ENCODE data around the gene ATAD3B.
A peak's percentile ranks its signal among the peaks of the same experiment; 100 is the strongest.
"Not testable (repeated sequence)": the region's sequence is repeated elsewhere in the genome, so short reads cannot be mapped to it uniquely, and the experiment has no call there.

Gene ATAD3B

GRCh38 chr1:1483714-1484113 lies 12.1 kb downstream of the ATAD3B start:
- DNase-seq, result no peak

DNA sequence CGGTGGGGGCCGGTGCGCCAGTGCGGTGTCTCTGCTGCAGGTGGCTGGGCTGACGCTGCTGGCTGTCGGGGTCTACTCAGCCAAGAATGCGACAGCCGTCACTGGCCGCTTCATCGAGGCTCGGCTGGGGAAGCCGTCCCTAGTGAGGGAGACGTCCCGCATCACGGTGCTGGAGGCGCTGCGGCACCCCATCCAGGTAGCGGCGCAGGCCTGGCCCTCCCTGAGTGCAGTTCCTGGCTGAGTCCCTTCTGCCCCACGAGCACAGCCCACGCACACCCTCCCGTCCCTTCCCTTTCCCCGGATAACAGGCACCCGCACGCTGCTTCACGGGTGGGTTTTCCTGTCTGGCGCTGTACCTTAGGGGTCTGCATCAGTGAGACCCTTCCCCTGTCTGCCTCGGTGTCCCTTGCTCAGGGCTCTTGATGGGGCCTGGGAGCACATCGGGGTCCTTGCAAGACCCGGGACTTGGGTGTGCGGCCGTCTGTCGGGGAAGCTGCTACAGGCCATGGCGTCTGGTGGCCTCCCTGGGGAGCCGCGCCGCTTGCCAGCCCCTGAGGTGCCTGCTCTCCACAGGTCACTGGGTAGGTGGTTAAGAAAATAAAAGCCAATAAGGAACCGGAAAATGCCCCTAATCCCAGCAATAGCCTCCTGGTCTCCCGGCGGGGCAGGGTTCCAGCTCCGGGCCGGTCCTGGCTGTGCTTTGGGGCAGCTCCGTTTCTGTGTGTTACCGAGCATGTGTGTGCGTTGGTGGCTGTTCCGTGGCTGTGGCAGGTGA lies 13.6 kb downstream of the ATAD3B start:
- DNase-seq, result not testable (repeated sequence)

GRCh38 chr1:1485755-1486317 lies 14.3 kb downstream of the ATAD3B start:
- DNase-seq, result not testable (repeated sequence)

DNA sequence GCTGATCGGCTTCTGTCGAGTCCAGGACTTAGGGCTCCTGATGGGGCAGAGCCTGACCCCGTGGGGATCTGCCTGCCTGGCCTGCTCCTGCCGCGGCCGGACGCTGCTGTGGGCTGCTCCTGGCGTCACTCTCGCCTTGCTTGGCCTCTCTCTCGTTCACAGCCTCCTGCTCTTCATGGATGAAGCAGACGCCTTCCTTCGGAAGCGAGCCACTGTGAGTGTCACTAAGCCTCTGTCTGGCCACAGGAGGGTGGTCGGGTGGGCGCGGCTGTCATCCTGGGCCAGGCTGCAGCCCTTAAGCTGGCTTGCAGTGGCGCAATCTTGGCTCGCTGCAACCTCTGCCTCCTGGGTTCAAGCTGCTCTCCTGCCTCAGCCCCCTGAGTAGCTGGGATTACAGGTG lies 16.1 kb downstream of the ATAD3B start:
- DNase-seq, result no peak

DNA sequence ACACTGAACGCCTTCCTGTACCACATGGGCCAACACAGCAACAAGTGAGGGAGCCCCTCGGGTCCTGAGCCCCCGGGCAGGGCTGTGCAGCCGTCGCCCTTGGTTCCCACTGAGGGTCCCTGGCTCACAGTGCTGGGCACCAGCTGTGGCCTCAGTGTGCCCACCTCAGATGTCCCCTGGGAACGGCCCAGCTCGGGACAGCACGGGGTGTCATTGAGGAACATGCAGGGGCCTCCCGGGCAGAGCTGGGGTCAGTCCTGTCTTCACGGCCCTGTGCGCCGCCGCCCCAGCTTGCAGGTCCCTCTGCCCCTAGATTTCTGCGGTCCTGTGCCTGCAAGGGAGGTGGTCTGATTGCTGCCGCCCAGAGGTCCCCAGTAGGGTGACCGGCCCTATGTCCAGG lies 17.7 kb downstream of the ATAD3B start:
- no peak for DNase-seq

GRCh38 chr1:1489861-1490260 lies 18.3 kb downstream of the ATAD3B start:
- no peak for DNase-seq

- no peak for DNase-seq
These were observed 19.2 kb downstream of the ATAD3B start for GRCh38 chr1:1490633-1491230.

DNA sequence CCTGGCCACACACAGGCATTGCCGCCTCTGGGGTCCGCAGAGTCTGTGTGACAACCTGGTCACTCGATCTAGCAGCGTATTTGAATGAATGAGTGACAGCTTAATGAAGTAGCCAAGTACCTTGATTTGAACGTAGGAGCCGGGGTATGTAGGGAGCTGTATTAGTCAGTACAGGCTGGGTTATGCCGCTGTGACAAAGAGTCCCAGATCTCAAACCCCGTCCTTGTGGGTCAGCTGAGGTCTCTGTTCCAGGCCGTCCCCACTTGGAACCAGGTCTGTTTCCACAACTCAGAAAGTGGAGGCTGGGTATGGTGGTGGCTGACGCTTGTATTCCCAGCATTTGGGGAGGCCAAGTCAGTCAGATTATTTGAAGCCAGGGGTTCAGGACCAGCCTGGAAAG lies 20.0 kb downstream of the ATAD3B start:
- no peak for DNase-seq

- not testable (repeated sequence) for DNase-seq
These were observed 22.7 kb downstream of the ATAD3B start for GRCh38 chr1:1494311-1494710.

DNA sequence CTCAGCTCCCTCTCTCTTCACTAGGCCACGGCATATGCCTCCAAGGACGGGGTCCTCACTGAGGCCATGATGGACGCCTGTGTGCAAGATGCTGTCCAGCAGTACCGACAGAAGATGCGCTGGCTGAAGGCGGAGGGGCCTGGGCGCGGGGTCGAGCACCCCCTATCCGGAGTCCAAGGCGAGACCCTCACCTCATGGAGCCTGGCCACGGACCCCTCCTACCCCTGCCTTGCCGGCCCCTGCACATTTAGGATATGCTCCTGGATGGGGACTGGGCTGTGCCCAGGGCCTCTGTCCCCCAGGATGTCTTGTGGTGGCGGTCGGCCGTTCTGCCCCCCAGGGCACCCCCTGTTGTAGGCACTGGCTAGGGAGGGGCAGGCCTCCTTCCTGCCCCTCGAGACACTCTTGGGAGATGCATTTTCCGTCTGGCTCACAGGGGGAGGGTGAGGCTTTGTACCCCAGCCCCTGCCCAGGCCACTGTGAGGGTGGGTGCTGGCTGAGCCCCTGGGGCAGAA lies 24.0 kb downstream of the ATAD3B start:
- not testable (repeated sequence) for DNase-seq

GRCh38 chr1:1504777-1505365 lies 33.3 kb downstream of the ATAD3B start:
- peak; percentile 50 for DNase-seq

DNA sequence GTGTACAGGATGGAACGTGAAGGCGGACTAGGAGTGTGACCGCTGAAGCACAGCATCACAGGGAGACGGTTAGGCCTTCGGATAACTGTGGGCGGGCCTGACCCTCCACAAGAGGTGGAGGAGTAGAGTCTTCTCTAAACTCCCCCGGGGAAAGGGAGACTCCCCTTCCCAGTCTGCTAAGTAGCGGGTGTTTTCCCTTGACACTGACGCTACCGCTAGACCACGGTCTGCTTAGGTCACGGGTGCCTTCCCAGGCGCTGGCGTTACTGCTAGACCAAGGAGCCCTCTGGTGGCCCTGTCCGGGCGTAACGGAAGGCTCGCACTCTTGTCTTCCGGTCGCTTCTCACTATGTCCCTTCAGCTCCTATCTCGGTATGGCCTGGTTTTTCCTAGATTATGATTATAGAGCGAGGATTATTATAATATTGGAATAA lies 33.8 kb downstream of the ATAD3B start:
- peak; percentile 58 for DNase-seq

DNA sequence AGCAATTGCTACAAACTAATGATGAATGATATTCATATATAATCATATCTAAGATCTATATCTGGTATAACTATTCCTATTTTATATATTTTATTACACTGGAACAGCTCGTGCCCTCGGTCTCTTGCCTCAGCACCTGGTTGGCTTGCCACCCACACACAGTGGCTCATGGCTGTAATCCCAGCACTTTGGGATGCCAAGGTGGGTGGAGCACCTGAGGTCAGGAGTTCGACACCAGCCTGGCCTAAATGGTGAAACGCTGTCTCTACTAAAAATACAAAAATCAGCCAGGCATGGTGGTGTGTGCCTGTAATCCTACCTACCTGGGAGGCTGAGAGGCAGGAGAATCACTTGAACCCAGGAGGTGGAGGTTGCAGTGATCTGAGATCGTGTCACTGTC lies 34.2 kb downstream of the ATAD3B start:
- not testable (repeated sequence) for DNase-seq

DNA sequence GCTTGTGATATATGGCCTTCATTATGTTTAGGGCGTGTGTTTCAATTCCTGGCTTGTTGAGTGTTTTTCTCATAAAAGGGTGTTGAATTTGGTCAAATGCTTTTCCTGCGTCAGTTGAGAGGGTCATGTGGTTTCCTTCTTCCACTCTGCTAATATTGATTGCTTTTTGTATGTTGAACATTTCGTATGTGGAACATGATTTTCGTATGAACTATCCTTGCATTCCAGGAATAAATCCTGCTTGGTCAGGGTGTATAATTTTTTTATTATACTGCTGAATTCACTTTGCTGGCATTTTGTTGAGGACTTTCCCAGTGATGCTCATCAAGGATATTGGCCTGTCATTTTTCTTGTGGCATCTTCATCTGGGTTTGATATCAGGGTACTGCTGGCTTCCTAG lies 35.7 kb downstream of the ATAD3B start:
- DNase-seq, result no peak

- not testable (repeated sequence) for DNase-seq
These were observed 37.4 kb downstream of the ATAD3B start for GRCh38 chr1:1508775-1509464.

- not testable (repeated sequence) for DNase-seq
These were observed 37.9 kb downstream of the ATAD3B start for GRCh38 chr1:1509465-1509850.

DNA sequence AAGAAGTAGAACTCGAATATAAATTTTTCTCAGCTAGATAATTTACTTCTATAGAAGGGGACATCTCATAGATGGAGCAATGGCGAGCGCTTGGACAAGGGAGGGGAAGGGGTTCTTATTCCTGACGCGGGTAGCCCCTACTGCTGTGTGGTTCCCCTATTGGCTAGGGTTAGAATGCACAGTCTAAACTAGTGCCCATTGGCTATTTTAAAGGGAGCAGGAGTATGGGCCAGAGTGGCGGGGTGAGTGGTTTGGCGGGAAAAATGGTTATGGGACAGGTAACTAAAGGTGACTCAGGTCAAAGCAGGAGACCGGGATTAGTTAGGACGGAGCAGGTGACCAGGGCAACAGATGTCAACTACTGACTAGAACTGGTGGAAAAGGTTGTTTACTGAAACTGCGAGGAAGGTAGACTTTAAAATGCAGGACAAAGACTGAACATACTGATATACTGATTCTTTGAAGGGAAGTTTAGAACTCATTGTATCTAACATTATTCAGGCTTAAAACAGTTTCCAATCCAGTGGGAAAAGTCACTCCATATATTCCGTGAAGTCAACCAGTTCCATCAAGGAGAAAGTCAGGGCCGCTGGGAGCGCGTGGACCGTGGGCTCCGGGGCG lies 39.5 kb downstream of the ATAD3B start:
- DNase-seq, result peak; percentile 16

DNA sequence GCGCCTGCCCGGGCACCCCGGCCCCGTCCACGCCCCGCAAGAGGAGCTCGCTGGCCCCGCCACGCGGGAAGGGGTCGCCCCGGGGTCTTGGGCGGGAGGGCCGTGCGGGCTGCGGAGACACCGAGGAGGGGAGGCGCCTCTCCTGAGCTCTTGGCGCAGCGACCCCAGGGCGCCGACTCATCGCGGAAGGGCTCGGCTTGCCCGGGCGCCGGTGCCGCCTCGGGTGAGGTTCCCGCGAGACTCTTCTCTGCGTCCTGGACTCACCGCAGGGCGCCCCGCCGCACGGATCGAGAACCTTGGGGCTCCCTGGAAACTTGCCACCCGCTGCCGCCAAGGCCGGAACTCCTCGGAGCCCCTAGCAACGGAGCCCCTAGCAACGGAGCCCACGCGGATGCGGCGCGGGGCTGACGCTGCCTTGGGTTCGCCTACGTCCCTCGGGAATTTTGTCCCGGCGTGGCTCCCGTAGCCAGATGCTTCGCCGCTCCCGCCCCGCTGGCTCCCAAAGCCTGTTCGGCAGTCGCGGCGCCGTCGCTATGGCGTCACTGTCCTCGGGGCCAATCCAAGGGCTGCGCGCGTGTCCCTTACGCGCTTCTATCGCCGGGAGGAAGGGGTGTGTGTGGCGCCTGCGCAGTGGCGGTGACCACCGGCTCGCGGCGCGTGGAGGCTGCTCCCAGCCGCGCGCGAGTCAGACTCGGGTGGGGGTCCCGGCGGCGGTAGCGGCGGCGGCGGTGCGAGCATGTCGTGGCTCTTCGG lies 40.1 kb downstream of the ATAD3B start, which contains the start of gene ATAD3A:
Gene ATAD3A, plus strand, starts transcription at position 630 of the 753 bp plus-strand sequence. Its CDS starts 107 bp downstream, at position 737.
- DNase-seq, result peak; percentile 99

GRCh38 chr1:1512425-1512824 lies 40.9 kb downstream of the ATAD3B start:
- peak; percentile 3 for DNase-seq

DNA sequence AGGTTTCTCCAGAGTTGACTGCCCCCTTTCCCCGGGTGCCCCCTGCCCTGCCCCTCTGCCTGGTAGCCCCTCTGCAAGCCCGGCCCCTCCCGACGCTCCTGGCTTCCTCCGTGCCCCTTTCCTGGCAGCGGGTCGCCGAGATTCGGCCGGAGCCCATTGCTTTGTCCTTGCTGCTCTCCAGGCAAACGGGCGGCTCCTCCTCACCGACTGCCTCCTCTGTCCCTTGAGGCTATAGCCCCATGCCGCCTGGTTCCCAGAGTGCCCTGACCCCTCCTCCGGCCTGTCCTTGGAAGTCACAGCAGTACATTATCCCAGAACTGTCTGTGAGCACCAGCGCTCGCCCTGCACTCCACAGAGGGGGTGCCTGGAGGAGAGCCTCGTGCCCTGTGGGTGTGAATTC lies 42.1 kb downstream of the ATAD3B start:
- not testable (repeated sequence) for DNase-seq

- not testable (repeated sequence) for DNase-seq
These were observed 42.8 kb downstream of the ATAD3B start for GRCh38 chr1:1514376-1514775.

Data from suppressor macrophage treated with lipopolysaccharide for 4 hours (primary cell).